T-helper 1 cell (primary cell): ENCODE data around the gene ZNF57.
"Not testable (repeated sequence)": the region's sequence is repeated elsewhere in the genome, so short reads cannot be mapped to it uniquely, and the experiment has no call there.

ENCODE experiments used
- DNase-seq, 5 donors: peaks; one replicate each; pipeline ENCODE4 v3.0.0-alpha.2; 2012 to 2020

Gene ZNF57

GRCh38 chr19:2957160-2957559 is 56.4 kb downstream of the ZNF57 start:
- DNase-seq: no peak

- no peak for DNase-seq
These were observed 59.4 kb downstream of the ZNF57 start for GRCh38 chr19:2960120-2960519.

GRCh38 chr19:2962018-2962670 is 61.4 kb downstream of the ZNF57 start:
- peak in 3 of 5 donors; percentile 32 to 73 (median 58) for DNase-seq

GRCh38 chr19:2963122-2963521 is 62.4 kb downstream of the ZNF57 start:
- DNase-seq: no peak

- DNase-seq: not testable (repeated sequence)
These were observed 62.9 kb downstream of the ZNF57 start for GRCh38 chr19:2963631-2964030.

- DNase-seq: no peak
These were observed 64.1 kb downstream of the ZNF57 start for GRCh38 chr19:2964874-2965273.

GRCh38 chr19:2967972-2968371 is 67.2 kb downstream of the ZNF57 start:
- DNase-seq: no peak
